Right lobe of liver (tissue), 6 donors: ENCODE data around the gene BEAN1. TPM values are rescaled to one million over a fixed set of nuclear protein-coding genes. Genes with fewer than 3 reads are reported as not detected.

Source experiments
- ATAC-seq, 4 donors: fragments of 200-7000 bp; cut with Tn5 transposase; one replicate each; pipeline ENCODE4 v1.9.1; 2020; ENCODE audit warnings: mild to moderate bottlenecking in 4 of 4, moderate library complexity in 4 of 4
- DNase-seq, 3 donors: peaks; one replicate each; pipeline ENCODE4 v3.0.0-alpha.2; 2020
- H3K27ac ChIP-seq, 3 donors: fragments of 200-600 bp; one replicate each; pipeline ENCODE4 v1.8.0; 2022
- H3K27me3 ChIP-seq, 2 donors: fragments of 200-600 bp; one replicate each; pipeline ENCODE4 v1.8.0; 2022
- H3K36me3 ChIP-seq, 4 donors: fragments of 200-600 bp; sonication (generic) in 1 of 4; one replicate each; pipeline versions ENCODE4 v1.5.1 to v1.8.0; 2017 to 2022; ENCODE audit warnings: control low read depth in 1 of 4
- H3K4me1 ChIP-seq, 4 donors: fragments of 200-600 bp; sonication (generic) in 1 of 4; one replicate each; pipeline versions ENCODE4 v1.5.1 to v1.8.0; 2017 to 2022; ENCODE audit warnings: control low read depth in 1 of 4
- H3K4me3 ChIP-seq, 3 donors: fragments of 200-600 bp; one replicate each; pipeline ENCODE4 v1.8.0; 2022
- H3K9me3 ChIP-seq, 4 donors: fragments of 200-600 bp; sonication (generic) in 1 of 4; one replicate each; pipeline versions ENCODE4 v1.5.1 to v1.8.0; 2017 to 2022; ENCODE audit warnings: control low read depth in 1 of 4
- CTCF ChIP-seq, 4 donors: fragments of 200-600 bp in 3 of 4; fragments of 450-650 bp in 1 of 4; IDR thresholded peaks; one replicate each; pipeline versions ENCODE4 v1.5.1 to v1.8.0; 2016 to 2022; ENCODE audit warnings: antibody characterized with exemption in 4 of 4, mild to moderate bottlenecking in 2 of 4
- POLR2A ChIP-seq: fragments of 450-650 bp; IDR thresholded peaks from one replicate; pipeline ENCODE4 v1.6.1; 2017; ENCODE audit warnings: antibody characterized with exemption, mild to moderate bottlenecking
- WGBS: methylation state at CpG from one replicate; pipeline ENCODE4 v1.1.6; 2018; ENCODE audit warnings: low coverage, low lambda C conversion rate; ENCODE audit not compliant: insufficient coverage; ENCODE audit errors: missing lambda C conversion rate; 5-methylcytosine and 5-hydroxymethylcytosine counted together
- intact Hi-C, 2 donors: fragments of 100-400 bp; cut with DNase I; formaldehyde crosslinking; loops; one replicate each; pipeline versions ENCODE4 v1.11.2 to v1.14.1; 2022
- total RNA-seq, 6 experiments: library from RNA; depleted of rRNA in 2 of 6; stranded (reverse); fragments of >200 nt in 2 of 6; fragmentation: NEBNext Ultra II Directional in 3 of 6; extraction: Animal tissue kit (Norgen Biotek cat#: 25700) in 3 of 6; gene quantifications; one replicate each; pipeline versions ENCODE4 v1.1.0 to v1.2.4, GENCODE V29; 2016 to 2023
- donor health status: DM: no; HTN: yes; CAD: no.
- donor health status: DM: no; HTN: no; CAD: no.
- donor health status: DM: no; HTN: no; CAD: no.
- donor health status: DM: no; HTN: yes; CAD: no.
- donor health status: DM: no; HTN: yes; CAD: no.

Gene BEAN1
- total RNA-seq, 6 experiments from 2014 or later = 0.09 to 0.26 (median 0.10) TPM; not detected in 3

DNA sequence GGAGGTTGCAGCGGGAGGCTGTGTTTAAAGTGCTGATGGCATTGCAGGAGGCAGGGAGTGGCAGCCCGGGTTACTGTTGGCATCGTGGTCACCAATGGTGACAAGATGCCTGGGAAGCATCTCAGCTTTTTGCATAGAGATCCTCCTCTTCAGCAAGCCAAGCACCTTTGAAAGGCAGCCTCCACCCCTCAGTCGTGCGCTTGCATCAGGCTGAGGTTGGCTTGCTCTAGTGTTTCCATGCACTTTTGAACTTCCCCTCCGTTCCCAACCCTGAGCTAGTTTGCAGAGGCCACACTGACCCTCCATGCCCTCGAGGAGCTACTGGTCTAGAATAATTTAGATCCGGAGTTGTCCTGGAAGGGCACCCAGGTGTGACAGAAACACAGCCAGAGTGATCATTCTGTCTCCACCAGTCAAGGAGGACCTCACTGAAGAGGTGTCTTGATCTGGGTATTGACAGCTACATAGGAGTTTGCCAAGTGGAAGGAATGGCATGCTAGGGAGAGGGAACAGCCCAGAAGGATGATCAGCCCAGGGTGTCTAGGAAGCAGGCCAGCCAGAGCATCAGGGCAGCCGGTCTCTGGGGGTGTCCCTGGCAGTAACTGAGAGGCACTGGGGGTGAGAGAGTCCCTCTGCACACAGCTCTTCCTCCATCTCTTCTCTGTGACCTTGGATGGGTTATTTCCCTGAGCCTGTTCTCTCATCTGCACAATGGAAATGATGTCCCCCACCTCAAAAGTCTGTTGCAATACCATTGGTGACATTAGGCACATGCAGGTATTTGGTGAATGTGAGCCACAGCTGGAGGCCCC lies 7.7 kb downstream of the BEAN1 start:
- TF ChIP-seq POLR2A (no peak), CTCF (IDR thresholded peaks at IDR 0.05) (no peak)
- H3K27me3 ChIP-seq = no peaks in the 10 kb centered on the region
- H3K4me3 ChIP-seq = no peak overlapping the region
- H3K27ac ChIP-seq = no peak overlapping the region
- WGBS = 41% methylated on average over 6 of the region's 9 CpGs
- H3K4me1 ChIP-seq = no peaks in the 10 kb centered on the region
- no peak for ATAC-seq
- no peaks in the 10 kb centered on the region for H3K36me3 ChIP-seq
- H3K9me3 ChIP-seq = no peaks in the 10 kb centered on the region
- intact Hi-C loops = no loop called here
- DNase-seq = no peak

GRCh38 chr16:66435896-66436295 lies 8.8 kb downstream of the BEAN1 start:
- Histone ChIP-seq H3K4me1 (no peaks in the 10 kb centered on the region), H3K4me3 (no peak overlapping the region), H3K27me3 (no peaks in the 10 kb centered on the region), H3K36me3 (no peaks in the 10 kb centered on the region), H3K27ac (no peak overlapping the region), H3K9me3 (no peaks in the 10 kb centered on the region)
- WGBS = 50% methylated on average over 1 of the region's 1 CpG
- DNase-seq (no peak), ATAC-seq (no peak)
- intact Hi-C loops = no loop called here
- TF ChIP-seq POLR2A (no peak), CTCF (IDR thresholded peaks at IDR 0.05) (no peak)

DNA sequence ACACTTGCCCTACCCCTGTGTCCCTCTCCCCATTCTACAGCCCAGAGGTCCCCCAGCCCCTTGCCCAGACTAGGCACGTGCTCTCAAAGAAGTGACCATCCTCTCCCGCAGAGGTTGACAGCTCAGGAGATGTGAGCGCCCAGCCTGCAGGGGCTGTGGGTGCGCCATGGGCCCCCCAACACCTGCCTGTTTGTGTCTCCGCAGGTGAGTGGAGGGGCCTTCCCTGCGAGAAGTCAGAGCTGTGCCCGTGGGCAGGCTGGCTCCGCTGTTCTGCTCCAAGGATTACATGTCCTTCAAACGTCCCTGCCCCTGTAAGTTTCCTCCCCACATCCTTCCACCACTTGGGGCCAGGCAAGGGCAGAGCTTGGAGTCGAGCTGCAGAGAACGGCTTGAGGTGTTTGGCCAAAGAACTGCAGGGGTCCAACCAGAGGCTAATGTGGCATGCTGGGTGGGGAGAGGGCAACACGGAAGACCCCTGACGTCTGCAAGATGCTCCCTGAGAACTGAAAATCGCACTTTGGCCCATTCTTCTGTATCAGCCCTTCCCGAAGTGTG lies 10.4 kb downstream of the BEAN1 start:
- TF ChIP-seq CTCF (IDR thresholded peaks at IDR 0.05) (no peak), POLR2A (no peak)
- Histone ChIP-seq H3K9me3 (no peaks in the 10 kb centered on the region), H3K36me3 (no peaks in the 10 kb centered on the region), H3K27me3 (no peaks in the 10 kb centered on the region), H3K4me1 (no peaks in the 10 kb centered on the region), H3K4me3 (no peak overlapping the region), H3K27ac (no peak overlapping the region)
- intact Hi-C loops = no loop called here
- DNase-seq (no peak), ATAC-seq (no peak)
- 56% methylated on average over 6 of the region's 15 CpGs for WGBS

GRCh38 chr16:66438536-66438935 lies 11.4 kb downstream of the BEAN1 start:
- Histone ChIP-seq H3K27ac (no peak overlapping the region), H3K4me1 (no peaks in the 10 kb centered on the region), H3K4me3 (no peak overlapping the region), H3K36me3 (no peaks in the 10 kb centered on the region), H3K9me3 (no peaks in the 10 kb centered on the region), H3K27me3 (no peaks in the 10 kb centered on the region)
- intact Hi-C loops = no loop called here
- DNase-seq (no peak), ATAC-seq (no peak)
- TF ChIP-seq CTCF (IDR thresholded peaks at IDR 0.05) = no peak
- 82% methylated on average over 3 of the region's 8 CpGs for WGBS
